Measurements from ENCODE around the gene CHID1.
A peak's percentile ranks its signal among the peaks of the same experiment; 100 is the strongest.

The CHID1 gene

GRCh38 chr11:911031-911889 lies 650 bp upstream of the CHID1 start:
- Histone ChIP-seq H3K4me1 (ENCODE audit: control insufficient read depth in 1 of 2, insufficient read depth in 2 of 2, low read length in 2 of 2) (peaks cover 0 to 18% of the 10 kb centered on the region in 2 donors), H3K27ac (ENCODE audit: low read depth, low read length) (peak overlapping the region; percentile 75), H3K27me3 (ENCODE audit: control insufficient read depth in 1 of 2, insufficient read depth in 2 of 2, low read length in 2 of 2) (no peaks in the 10 kb centered on the region), H3K9me3 (ENCODE audit: control insufficient read depth in 1 of 2, low read length in 2 of 2) (no peaks in the 10 kb centered on the region), H3K9ac (ENCODE audit: low read depth in 1 of 2, low read length in 2 of 2) (peak overlapping the region; percentile 70 to 80), H3K36me3 (ENCODE audit: control insufficient read depth in 1 of 2, insufficient read depth in 2 of 2, low read length in 2 of 2) (peaks cover 0 to 7% of the 10 kb centered on the region in 2 donors), H3K4me3 (ENCODE audit: low read depth in 1 of 2, low read length in 2 of 2) (peak overlapping the region; percentile 72 to 80)

GRCh38 chr11:910044-910588 lies 494 bp downstream of the CHID1 start:
- H3K4me1 ChIP-seq (ENCODE audit: control insufficient read depth in 1 of 2, insufficient read depth in 2 of 2, low read length in 2 of 2), result peaks cover 0 to 18% of the 10 kb centered on the region in 2 donors
- peaks cover 0 to 7% of the 10 kb centered on the region in 2 donors for H3K36me3 ChIP-seq (ENCODE audit: control insufficient read depth in 1 of 2, insufficient read depth in 2 of 2, low read length in 2 of 2)
- peak overlapping the region; percentile 63 to 74 for H3K9ac ChIP-seq (ENCODE audit: low read depth in 1 of 2, low read length in 2 of 2)
- no peak overlapping the region for H3K27ac ChIP-seq (ENCODE audit: low read depth, low read length)
- no peaks in the 10 kb centered on the region for H3K27me3 ChIP-seq (ENCODE audit: control insufficient read depth in 1 of 2, insufficient read depth in 2 of 2, low read length in 2 of 2)
- peak overlapping the region; percentile 78 to 85 for H3K4me3 ChIP-seq (ENCODE audit: low read depth in 1 of 2, low read length in 2 of 2)
- H3K9me3 ChIP-seq (ENCODE audit: control insufficient read depth in 1 of 2, low read length in 2 of 2), result no peaks in the 10 kb centered on the region

- Histone ChIP-seq H3K27ac (ENCODE audit: low read depth, low read length) (no peak overlapping the region), H3K36me3 (ENCODE audit: control insufficient read depth in 1 of 2, insufficient read depth in 2 of 2, low read length in 2 of 2) (peaks cover under 1 to 13% of the 10 kb centered on the region in 2 donors), H3K27me3 (ENCODE audit: control insufficient read depth in 1 of 2, insufficient read depth in 2 of 2, low read length in 2 of 2) (no peaks in the 10 kb centered on the region), H3K4me3 (ENCODE audit: low read depth in 1 of 2, low read length in 2 of 2) (peak overlapping the region in 1 of 2 donors; percentile 50), H3K4me1 (ENCODE audit: control insufficient read depth in 1 of 2, insufficient read depth in 2 of 2, low read length in 2 of 2) (peaks cover 0 to 18% of the 10 kb centered on the region in 2 donors), H3K9me3 (ENCODE audit: control insufficient read depth in 1 of 2, low read length in 2 of 2) (no peaks in the 10 kb centered on the region), H3K9ac (ENCODE audit: low read depth in 1 of 2, low read length in 2 of 2) (no peak overlapping the region)
Measured at GRCh38 chr11:909406-909805, 1.2 kb downstream of the CHID1 start.

- Histone ChIP-seq H3K9me3 (ENCODE audit: control insufficient read depth in 1 of 2, low read length in 2 of 2) (no peaks in the 10 kb centered on the region), H3K36me3 (ENCODE audit: control insufficient read depth in 1 of 2, insufficient read depth in 2 of 2, low read length in 2 of 2) (peaks cover 7 to 22% of the 10 kb centered on the region in 2 donors), H3K4me1 (ENCODE audit: control insufficient read depth in 1 of 2, insufficient read depth in 2 of 2, low read length in 2 of 2) (peaks cover 0 to 18% of the 10 kb centered on the region in 2 donors), H3K9ac (ENCODE audit: low read depth in 1 of 2, low read length in 2 of 2) (no peak overlapping the region), H3K27me3 (ENCODE audit: control insufficient read depth in 1 of 2, insufficient read depth in 2 of 2, low read length in 2 of 2) (no peaks in the 10 kb centered on the region), H3K4me3 (ENCODE audit: low read depth in 1 of 2, low read length in 2 of 2) (no peak overlapping the region), H3K27ac (ENCODE audit: low read depth, low read length) (no peak overlapping the region)
Measured at GRCh38 chr11:908273-908672, 2.3 kb downstream of the CHID1 start.

DNA sequence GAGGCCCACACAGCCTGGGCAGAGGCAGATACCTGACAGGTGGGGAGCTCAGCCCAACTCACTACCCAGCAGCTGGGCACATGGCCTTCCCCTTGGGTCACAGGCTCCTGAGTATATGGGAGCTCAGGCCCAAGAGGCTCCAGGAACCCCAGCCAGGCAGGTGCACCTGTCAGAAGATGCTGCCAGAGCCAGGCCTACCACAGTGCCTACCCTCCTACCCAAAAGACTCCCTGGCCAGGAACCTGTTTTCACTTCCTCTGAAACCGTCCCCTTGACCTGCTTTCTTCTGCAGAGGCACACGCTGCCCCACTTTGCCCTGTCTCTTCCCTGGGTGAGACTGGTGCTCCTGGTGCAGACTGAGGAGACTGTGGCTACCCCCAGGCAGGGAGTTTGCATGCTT lies 2.9 kb downstream of the CHID1 start:
- Histone ChIP-seq H3K27ac (ENCODE audit: low read depth, low read length) (no peak overlapping the region), H3K9me3 (ENCODE audit: control insufficient read depth in 1 of 2, low read length in 2 of 2) (no peaks in the 10 kb centered on the region), H3K4me1 (ENCODE audit: control insufficient read depth in 1 of 2, insufficient read depth in 2 of 2, low read length in 2 of 2) (peaks cover 0 to 18% of the 10 kb centered on the region in 2 donors), H3K27me3 (ENCODE audit: control insufficient read depth in 1 of 2, insufficient read depth in 2 of 2, low read length in 2 of 2) (no peaks in the 10 kb centered on the region), H3K9ac (ENCODE audit: low read depth in 1 of 2, low read length in 2 of 2) (no peak overlapping the region), H3K36me3 (ENCODE audit: control insufficient read depth in 1 of 2, insufficient read depth in 2 of 2, low read length in 2 of 2) (peaks cover 7 to 28% of the 10 kb centered on the region in 2 donors), H3K4me3 (ENCODE audit: low read depth in 1 of 2, low read length in 2 of 2) (no peak overlapping the region)

- Histone ChIP-seq H3K4me1 (ENCODE audit: control insufficient read depth in 1 of 2, insufficient read depth in 2 of 2, low read length in 2 of 2) (peaks cover 0 to 11% of the 10 kb centered on the region in 2 donors), H3K9me3 (ENCODE audit: control insufficient read depth in 1 of 2, low read length in 2 of 2) (no peaks in the 10 kb centered on the region), H3K27me3 (ENCODE audit: control insufficient read depth in 1 of 2, insufficient read depth in 2 of 2, low read length in 2 of 2) (no peaks in the 10 kb centered on the region), H3K4me3 (ENCODE audit: low read depth in 1 of 2, low read length in 2 of 2) (no peak overlapping the region), H3K27ac (ENCODE audit: low read depth, low read length) (no peak overlapping the region), H3K36me3 (ENCODE audit: control insufficient read depth in 1 of 2, insufficient read depth in 2 of 2, low read length in 2 of 2) (peaks cover 19 to 45% of the 10 kb centered on the region in 2 donors), H3K9ac (ENCODE audit: low read depth in 1 of 2, low read length in 2 of 2) (no peak overlapping the region)
Measured at GRCh38 chr11:905952-906351, 4.7 kb downstream of the CHID1 start.

DNA sequence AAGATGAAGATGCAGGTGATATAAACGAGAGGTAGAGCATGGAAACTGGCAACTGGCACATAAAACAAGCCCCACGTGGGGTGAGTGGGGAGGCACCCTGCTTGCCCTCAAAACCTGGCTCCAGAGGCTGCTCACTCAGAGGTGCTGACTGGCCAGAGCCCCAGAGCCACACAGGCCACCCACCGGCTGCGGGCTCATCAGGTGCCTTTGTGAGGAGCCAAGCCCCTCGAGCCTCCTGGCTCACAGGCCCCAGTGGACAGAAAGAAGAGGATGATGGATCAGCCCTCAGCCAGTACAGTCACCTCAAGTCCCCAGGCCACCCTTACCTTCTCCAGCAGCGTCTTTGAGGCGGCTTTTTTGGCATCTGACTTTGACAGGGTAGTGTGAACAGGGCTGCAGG lies 6.2 kb downstream of the CHID1 start:
- H3K4me1 ChIP-seq (ENCODE audit: control insufficient read depth in 1 of 2, insufficient read depth in 2 of 2, low read length in 2 of 2), result peaks cover 0 to 2% of the 10 kb centered on the region in 2 donors
- no peak overlapping the region for H3K4me3 ChIP-seq (ENCODE audit: low read depth in 1 of 2, low read length in 2 of 2)
- no peaks in the 10 kb centered on the region for H3K27me3 ChIP-seq (ENCODE audit: control insufficient read depth in 1 of 2, insufficient read depth in 2 of 2, low read length in 2 of 2)
- no peak overlapping the region for H3K9ac ChIP-seq (ENCODE audit: low read depth in 1 of 2, low read length in 2 of 2)
- no peak overlapping the region for H3K27ac ChIP-seq (ENCODE audit: low read depth, low read length)
- H3K9me3 ChIP-seq (ENCODE audit: control insufficient read depth in 1 of 2, low read length in 2 of 2), result no peaks in the 10 kb centered on the region
- H3K36me3 ChIP-seq (ENCODE audit: control insufficient read depth in 1 of 2, insufficient read depth in 2 of 2, low read length in 2 of 2), result peaks cover 19 to 60% of the 10 kb centered on the region in 2 donors

DNA sequence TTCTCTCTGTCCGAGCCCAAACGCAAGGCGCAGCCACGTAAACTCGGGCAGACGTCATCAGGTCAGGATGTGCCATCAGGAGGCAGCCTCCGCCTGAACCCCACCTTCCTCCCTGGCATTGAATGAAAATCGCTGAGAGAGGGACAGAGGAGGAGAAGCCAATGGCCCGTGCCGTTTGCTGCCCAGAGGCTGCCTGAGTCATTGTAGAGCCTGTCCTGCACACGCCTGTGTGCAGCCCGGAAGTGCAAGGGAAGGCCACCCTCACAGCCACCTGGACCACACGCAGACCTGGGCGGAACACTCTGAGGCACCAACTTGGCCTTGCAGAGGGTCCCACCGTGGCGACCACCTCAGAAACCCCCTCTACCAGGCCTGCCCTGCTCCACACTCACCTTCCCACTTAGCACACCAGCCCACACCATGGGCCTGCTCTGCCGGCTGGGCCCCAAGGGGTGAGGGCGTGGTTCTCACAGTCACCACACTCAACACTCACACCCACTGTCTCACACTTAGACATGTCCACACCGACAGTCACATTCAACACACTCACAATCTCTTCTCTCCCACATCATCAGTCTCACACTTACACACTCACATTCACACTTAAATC lies 9.1 kb downstream of the CHID1 start:
- Histone ChIP-seq H3K4me1 (ENCODE audit: control insufficient read depth in 1 of 2, insufficient read depth in 2 of 2, low read length in 2 of 2) (no peaks in the 10 kb centered on the region), H3K9ac (ENCODE audit: low read depth in 1 of 2, low read length in 2 of 2) (no peak overlapping the region), H3K4me3 (ENCODE audit: low read depth in 1 of 2, low read length in 2 of 2) (no peak overlapping the region), H3K36me3 (ENCODE audit: control insufficient read depth in 1 of 2, insufficient read depth in 2 of 2, low read length in 2 of 2) (peaks cover 19 to 68% of the 10 kb centered on the region in 2 donors), H3K27me3 (ENCODE audit: control insufficient read depth in 1 of 2, insufficient read depth in 2 of 2, low read length in 2 of 2) (no peaks in the 10 kb centered on the region), H3K9me3 (ENCODE audit: control insufficient read depth in 1 of 2, low read length in 2 of 2) (no peaks in the 10 kb centered on the region), H3K27ac (ENCODE audit: low read depth, low read length) (no peak overlapping the region)

DNA sequence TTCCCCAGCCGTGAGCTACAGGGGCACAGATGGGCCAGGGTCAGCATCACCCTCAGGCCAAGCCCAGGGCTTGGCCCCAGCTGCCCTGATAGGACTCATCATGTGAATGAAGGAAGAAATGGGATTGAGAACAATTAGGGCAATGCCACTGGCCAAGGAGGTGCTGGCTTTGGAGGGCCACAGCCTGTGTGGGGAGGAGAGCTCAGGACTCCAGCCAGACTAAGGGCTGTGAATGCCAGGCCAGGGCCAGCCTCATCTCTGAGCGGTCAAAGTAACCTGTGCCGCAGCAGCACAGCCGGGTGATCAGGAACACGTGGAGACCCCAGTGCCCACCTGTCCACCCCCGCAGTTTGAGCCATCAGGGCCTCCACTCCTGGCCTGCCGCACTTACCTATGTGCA lies 10.1 kb downstream of the CHID1 start:
- Histone ChIP-seq H3K27me3 (ENCODE audit: control insufficient read depth in 1 of 2, insufficient read depth in 2 of 2, low read length in 2 of 2) (no peaks in the 10 kb centered on the region), H3K36me3 (ENCODE audit: control insufficient read depth in 1 of 2, insufficient read depth in 2 of 2, low read length in 2 of 2) (peaks cover 19 to 68% of the 10 kb centered on the region in 2 donors), H3K4me1 (ENCODE audit: control insufficient read depth in 1 of 2, insufficient read depth in 2 of 2, low read length in 2 of 2) (no peaks in the 10 kb centered on the region), H3K9me3 (ENCODE audit: control insufficient read depth in 1 of 2, low read length in 2 of 2) (no peaks in the 10 kb centered on the region), H3K9ac (ENCODE audit: low read depth in 1 of 2, low read length in 2 of 2) (no peak overlapping the region), H3K4me3 (ENCODE audit: low read depth in 1 of 2, low read length in 2 of 2) (no peak overlapping the region), H3K27ac (ENCODE audit: low read depth, low read length) (no peak overlapping the region)

DNA sequence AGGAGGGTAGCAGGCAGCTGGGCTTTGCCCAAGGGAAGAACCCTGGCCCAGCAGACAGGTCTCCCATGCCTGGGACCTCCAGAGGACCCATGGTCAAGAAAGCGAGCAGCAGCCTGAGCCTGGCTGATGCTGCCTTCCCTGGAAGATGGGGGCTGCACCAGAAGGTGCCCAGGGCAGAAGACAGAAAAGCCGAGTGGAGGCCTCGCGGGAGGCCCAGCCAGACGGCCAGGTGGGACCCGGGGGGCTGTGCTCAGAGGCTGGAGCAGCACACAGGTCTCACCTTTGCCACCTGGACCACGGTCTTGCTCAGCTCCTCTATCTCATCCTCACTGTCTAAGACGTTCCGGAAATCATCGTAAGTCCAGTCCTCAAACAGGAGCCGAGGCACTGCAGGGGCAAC lies 10.9 kb downstream of the CHID1 start:
- Histone ChIP-seq H3K27me3 (ENCODE audit: control insufficient read depth in 1 of 2, insufficient read depth in 2 of 2, low read length in 2 of 2) (no peaks in the 10 kb centered on the region), H3K36me3 (ENCODE audit: control insufficient read depth in 1 of 2, insufficient read depth in 2 of 2, low read length in 2 of 2) (peaks cover 19 to 65% of the 10 kb centered on the region in 2 donors), H3K27ac (ENCODE audit: low read depth, low read length) (no peak overlapping the region)

More for the DNA sequence above, 10.9 kb downstream of the CHID1 start:
- H3K4me3 ChIP-seq (ENCODE audit: low read depth in 1 of 2, low read length in 2 of 2), result no peak overlapping the region
- H3K9me3 ChIP-seq (ENCODE audit: control insufficient read depth in 1 of 2, low read length in 2 of 2), result no peaks in the 10 kb centered on the region
- no peak overlapping the region for H3K9ac ChIP-seq (ENCODE audit: low read depth in 1 of 2, low read length in 2 of 2)
- no peaks in the 10 kb centered on the region for H3K4me1 ChIP-seq (ENCODE audit: control insufficient read depth in 1 of 2, insufficient read depth in 2 of 2, low read length in 2 of 2)

Data from duodenal mucosa (tissue), 2 donors.